B cell (primary cell): ENCODE measurements around the gene PSMB3. TPM values are rescaled to one million over a fixed set of nuclear protein-coding genes. Genes with fewer than 3 reads are reported as not detected.

ENCODE experiments used
- ATAC-seq: fragments of 200-7000 bp; cut with Tn5 transposase; one replicate; pipeline ENCODE4 v1.10.0; 2021; ENCODE audit warnings: low read depth, mild to moderate bottlenecking, moderate number of reproducible peaks, moderate library complexity
- CTCF ChIA-PET: fragments of 350-600 bp; sonication (Branson Sonifier 250); formaldehyde crosslinking; loops from one replicate; lab custom pipeline; 2021; ENCODE audit warnings: antibody characterized with exemption, inconsistent platforms; lab: Charles Lee
- POLR2A ChIA-PET: fragments of 350-600 bp; sonication (Branson Sonifier 250); formaldehyde crosslinking; loops from one replicate; lab custom pipeline; 2021; ENCODE audit warnings: antibody characterized with exemption; lab: Charles Lee
- DNase-seq: peaks from one replicate; pipeline ENCODE4 v3.0.0; 2013
- H2AFZ ChIP-seq: 2 replicates; pipeline ENCODE4 v1.6.1; 2012; ENCODE audit warnings: mild to moderate bottlenecking, low read depth, low read length; ENCODE audit not compliant: insufficient read depth, poor library complexity, severe bottlenecking
- H3K27ac ChIP-seq, 2 donors: 1 replicate in 1 of 2; 2 replicates in 1 of 2; pipeline ENCODE4 v1.5.1; 2012 to 2013; ENCODE audit warnings: low read length in 2 of 2, mild to moderate bottlenecking in 2 of 2, moderate library complexity in 1 of 2
- H3K27me3 ChIP-seq, 4 experiments: fragments of 200-600 bp in 1 of 4; sonication (generic) in 1 of 4; replicated peaks in 1 of 4; 1 replicate in 2 of 4; 2 replicates in 2 of 4; pipeline versions ENCODE4 v1.6.1 to v1.7.0; 2013 to 2016; ENCODE audit warnings: low read length in 3 of 4, mild to moderate bottlenecking in 2 of 4, mixed read lengths in 1 of 4, moderate library complexity in 1 of 4; ENCODE audit not compliant: insufficient read depth in 4 of 4, control insufficient read depth in 3 of 4; ENCODE audit errors: control extremely low read depth in 1 of 4
- H3K36me3 ChIP-seq, 2 experiments: replicated peaks in 1 of 2; 1 replicate in 1 of 2; 2 replicates in 1 of 2; pipeline versions ENCODE4 v1.6.1 to v1.7.1; 2013; ENCODE audit warnings: low read length in 1 of 2; ENCODE audit not compliant: insufficient read depth in 2 of 2, control insufficient read depth in 1 of 2; ENCODE audit errors: control extremely low read depth in 1 of 2, extremely low read depth in 1 of 2
- H3K4me1 ChIP-seq, 2 donors: fragments of 200-600 bp in 1 of 2; sonication (generic) in 1 of 2; 1 replicate in 1 of 2; 2 replicates in 1 of 2; pipeline versions ENCODE4 v1.5.1 to v1.6.1; 2013 to 2017; ENCODE audit warnings: low read length in 2 of 2; ENCODE audit not compliant: control insufficient read depth in 2 of 2, insufficient read depth in 2 of 2
- H3K4me2 ChIP-seq: replicated peaks from 2 replicates; pipeline ENCODE3; 2012; ENCODE audit warnings: mild to moderate bottlenecking, low read depth, low read length; ENCODE audit not compliant: poor library complexity, severe bottlenecking
- H3K4me3 ChIP-seq, 5 experiments: fragments of 200-600 bp in 1 of 5; sonication (generic) in 1 of 5; 1 replicate in 3 of 5; 2 replicates in 2 of 5; pipeline versions ENCODE4 v1.5.1 to v1.7.0; 2011 to 2016; ENCODE audit warnings: low read length in 4 of 5, mild to moderate bottlenecking in 4 of 5, low read depth in 2 of 5, control low read depth in 1 of 5, moderate library complexity in 1 of 5; ENCODE audit not compliant: insufficient read depth in 1 of 5; ENCODE audit errors: control extremely low read depth in 1 of 5, extremely low read depth in 1 of 5
- H3K79me2 ChIP-seq: fragments of 200-600 bp; sonication (generic); one replicate; pipeline ENCODE4 v1.6.0; 2016; ENCODE audit warnings: low read length; ENCODE audit not compliant: control insufficient read depth, insufficient read depth
- H3K9ac ChIP-seq: fragments of 200-600 bp; sonication (generic); 2 replicates; pipeline ENCODE4 v1.6.1; 2017; ENCODE audit warnings: mild to moderate bottlenecking, low read length, moderate library complexity
- H3K9me3 ChIP-seq, 3 donors: one replicate each; pipeline versions ENCODE4 v1.6.1 to v1.7.1; 2013; ENCODE audit warnings: low read length in 2 of 3; ENCODE audit not compliant: control insufficient read depth in 2 of 3, insufficient read depth in 1 of 3; ENCODE audit errors: control extremely low read depth in 1 of 3
- H4K20me1 ChIP-seq: 2 replicates; pipeline ENCODE4 v1.6.0; 2012; ENCODE audit warnings: mild to moderate bottlenecking, low read length; ENCODE audit not compliant: insufficient read depth, control insufficient read depth, poor library complexity, severe bottlenecking
- H3K27ac Mint-ChIP-seq: one replicate; pipeline ENCODE4 v1.8.0; 2021; ENCODE audit warnings: mixed read lengths
- H3K27me3 Mint-ChIP-seq: one replicate; pipeline ENCODE4 v1.8.0; 2021; ENCODE audit warnings: mixed read lengths
- H3K4me1 Mint-ChIP-seq: one replicate; pipeline ENCODE4 v1.8.0; 2021; ENCODE audit warnings: mixed read lengths
- H3K4me3 Mint-ChIP-seq: one replicate; pipeline ENCODE4 v1.8.0; 2021; ENCODE audit warnings: mixed read lengths
- H3K9me3 Mint-ChIP-seq: one replicate; pipeline ENCODE4 v1.8.0; 2022; ENCODE audit warnings: mixed read lengths; ENCODE audit not compliant: insufficient read depth
- CTCF ChIP-seq: fragments of 200-600 bp; IDR thresholded peaks from one replicate; pipeline ENCODE4 v1.8.0; 2022; ENCODE audit warnings: antibody characterized with exemption, mild to moderate bottlenecking
- EZH2 ChIP-seq: IDR thresholded peaks from 2 replicates; pipeline ENCODE4 v1.6.1; 2012; ENCODE audit warnings: borderline replicate concordance, low read depth, mild to moderate bottlenecking, moderate library complexity, low read length; ENCODE audit not compliant: insufficient read depth, poor library complexity, severe bottlenecking
- WGBS: methylation state at CpG from one replicate; pipeline ENCODE4 v1.1.5; 2013; ENCODE audit warnings: missing lambda C conversion rate; ENCODE audit not compliant: insufficient coverage; 5-methylcytosine and 5-hydroxymethylcytosine counted together
- intact Hi-C: fragments of 100-400 bp; cut with micrococcal nuclease; formaldehyde crosslinking; loops from one replicate; pipeline ENCODE4 v1.10.0; 2022
- polyA plus RNA-seq: library from polyadenylated mRNA; depleted of rRNA; stranded (reverse); fragments of >200 nt; gene quantifications from 2 replicates; pipeline ENCODE4 v1.2.3, GENCODE V29; 2012
- total RNA-seq, 2 donors: library from RNA; stranded (reverse); fragments of 120-200 nt in 1 of 2; gene quantifications; 1 replicate in 1 of 2; 2 replicates in 1 of 2; pipeline versions ENCODE4 v1.2.3 to v1.2.4, GENCODE V29; 2013 to 2022

Gene PSMB3
- total and polyA plus RNA-seq, 2 donors (not counting 1 experiment from before 2014, with no cell fraction given): 109 to 184 TPM

- intact Hi-C loops: no loop called here
- no peak for DNase-seq
- Mint-ChIP-seq H3K27me3 (no peaks in the 10 kb centered on the region), H3K27ac (no peak overlapping the region), H3K4me1 (peaks cover 14% of the 10 kb centered on the region), H3K9me3 (no peaks in the 10 kb centered on the region), H3K4me3 (no peak overlapping the region)
- peaks cover 0 to 5% of the 10 kb centered on the region in 2 donors for H3K4me1 ChIP-seq
- no peaks in the 10 kb centered on the region for H3K79me2 ChIP-seq
- no peak for ATAC-seq
- no peaks in the 10 kb centered on the region for H3K9me3 ChIP-seq
- H3K4me3 ChIP-seq: no peak overlapping the region
- H3K27ac ChIP-seq: no peak overlapping the region
- no peak overlapping the region for H3K9ac ChIP-seq
- TF ChIP-seq CTCF (no peak), EZH2 (no peak)
- no peak overlapping the region for H3K4me2 ChIP-seq
- no peaks in the 10 kb centered on the region for H3K27me3 ChIP-seq
- peaks cover 0 to 78% of the 10 kb centered on the region in 2 experiments for H3K36me3 ChIP-seq
- CTCF ChIA-PET: interaction anchor here (1.2 to 2.6 kb wide), 3 partner anchors 9 to 16 kb away, joined by 3 to 11 read pairs (median 4); partner anchors contain the start of gene CISD3
- H4K20me1 ChIP-seq: peaks cover 21% of the 10 kb centered on the region
- WGBS: 98% methylated on average over 26 of the region's 29 CpGs
- POLR2A ChIA-PET: interaction anchor here (0.6 kb wide), 1 partner anchor 10 kb away, joined by 3 read pairs; no protein-coding TSS in a partner anchor
- no peak overlapping the region for H2AFZ ChIP-seq
These were observed 33.1 kb upstream of the PSMB3 start for GRCh38 chr17:38719289-38719942.

GRCh38 chr17:38719943-38720641, 32.4 kb upstream of the PSMB3 start:
- no peak overlapping the region for H3K27ac ChIP-seq
- ChIA-PET CTCF (interaction anchor here (0.7 kb wide), 1 partner anchor 15 kb away, joined by 3 read pairs; no protein-coding TSS in a partner anchor), POLR2A (interaction anchor here (1.2 kb wide), 1 partner anchor 11 kb away, joined by 3 read pairs; no protein-coding TSS in a partner anchor)
- H3K79me2 ChIP-seq: no peaks in the 10 kb centered on the region
- TF ChIP-seq EZH2 (no peak), CTCF (no peak)
- peaks cover 21% of the 10 kb centered on the region for H4K20me1 ChIP-seq
- H3K4me2 ChIP-seq: no peak overlapping the region
- H3K27me3 Mint-ChIP-seq: no peaks in the 10 kb centered on the region
- peaks cover 0 to 5% of the 10 kb centered on the region in 2 donors for H3K4me1 ChIP-seq
- no peak for ATAC-seq
- H3K9ac ChIP-seq: no peak overlapping the region
- no peak overlapping the region for H3K4me3 ChIP-seq
- H3K36me3 ChIP-seq: peaks cover 0 to 78% of the 10 kb centered on the region in 2 experiments
- H3K4me1 Mint-ChIP-seq: peaks cover 11% of the 10 kb centered on the region
- no peaks in the 10 kb centered on the region for H3K27me3 ChIP-seq
- WGBS: 94% methylated on average over 31 of the region's 39 CpGs
- no peaks in the 10 kb centered on the region for H3K9me3 Mint-ChIP-seq
- H3K27ac Mint-ChIP-seq: no peak overlapping the region
- intact Hi-C loops: no loop called here
- H3K9me3 ChIP-seq: no peaks in the 10 kb centered on the region
- H3K4me3 Mint-ChIP-seq: no peak overlapping the region
- no peak for DNase-seq
- H2AFZ ChIP-seq: no peak overlapping the region
